H1 (cell line): ENCODE measurements around the gene GPR45. TPM values are rescaled to one million over a fixed set of nuclear protein-coding genes. Genes with fewer than 3 reads are reported as not detected.

ENCODE experiments used
- CTCF ChIA-PET: fragments of 300-600 bp; sonication (Branson Sonifier 250); formaldehyde crosslinking; loops from one replicate; lab custom pipeline; 2021; ENCODE audit not compliant: partially characterized antibody; lab: Charles Lee
- POLR2A ChIA-PET: fragments of 300-600 bp; sonication (Branson Sonifier 250); formaldehyde crosslinking; loops from one replicate; lab custom pipeline; 2021; ENCODE audit warnings: inconsistent platforms; ENCODE audit not compliant: partially characterized antibody; lab: Charles Lee
- DNase-seq, 2 experiments: peaks; one replicate each; pipeline versions ENCODE4 v3.0.0 to v3.0.0-alpha.2; 2010 to 2022; ENCODE audit warnings: low spot score in 2 of 2, low read depth in 1 of 2, mixed read lengths in 1 of 2
- FAIRE-seq: peaks from 2 replicates; lab custom pipeline; 2011; peaks lifted over from hg19 to GRCh38; lab: Jason Lieb, UNC
- H2AFZ ChIP-seq: 2 replicates; pipeline ENCODE4 v1.8.1; 2012; ENCODE audit warnings: low read length, inconsistent platforms
- H2AK5ac ChIP-seq: 2 replicates; pipeline ENCODE4 v1.6.1; 2013; ENCODE audit warnings: low read depth, low read length
- H2BK120ac ChIP-seq: replicated peaks from 2 replicates; pipeline ENCODE3; 2013; ENCODE audit warnings: low read depth, low read length, inconsistent platforms
- H2BK12ac ChIP-seq: 2 replicates; pipeline ENCODE4 v1.6.1; 2013; ENCODE audit warnings: low read depth, low read length
- H2BK15ac ChIP-seq: 2 replicates; pipeline ENCODE4 v1.6.1; 2013; ENCODE audit warnings: low read length
- H2BK20ac ChIP-seq: 2 replicates; pipeline ENCODE4 v1.6.1; 2013; ENCODE audit warnings: low read length
- H2BK5ac ChIP-seq: 2 replicates; pipeline ENCODE4 v1.6.1; 2013; ENCODE audit warnings: low read depth, low read length
- H3K14ac ChIP-seq: 2 replicates; pipeline ENCODE4 v1.6.1; 2013; ENCODE audit warnings: inconsistent platforms; ENCODE audit not compliant: insufficient read length
- H3K18ac ChIP-seq: 2 replicates; pipeline ENCODE4 v1.6.1; 2013; ENCODE audit warnings: low read length; ENCODE audit errors: extremely low read depth
- H3K23ac ChIP-seq: 2 replicates; pipeline ENCODE4 v1.6.1; 2013; ENCODE audit warnings: inconsistent platforms; ENCODE audit not compliant: insufficient read length
- H3K23me2 ChIP-seq: 2 replicates; pipeline ENCODE4 v1.6.1; 2013; ENCODE audit warnings: low read depth, low read length
- H3K27ac ChIP-seq: 2 replicates; pipeline ENCODE4 v1.6.1; 2011; ENCODE audit warnings: low read depth, low read length, inconsistent platforms
- H3K27me3 ChIP-seq, 4 experiments: replicated peaks in 1 of 4; 1 replicate in 1 of 4; 2 replicates in 3 of 4; pipeline versions ENCODE4 v1.6.1 to v1.8.1; 2011 to 2013; ENCODE audit warnings: low read length in 3 of 4, mild to moderate bottlenecking in 3 of 4, inconsistent platforms in 2 of 4, mixed read lengths in 2 of 4, moderate library complexity in 1 of 4; ENCODE audit not compliant: control insufficient read depth in 3 of 4, insufficient read depth in 3 of 4; ENCODE audit errors: extremely low read depth in 1 of 4
- H3K36me3 ChIP-seq, 4 experiments: 2 replicates each; pipeline versions ENCODE4 v1.6.1 to v1.8.1; 2011 to 2013; ENCODE audit warnings: mild to moderate bottlenecking in 4 of 4, low read length in 3 of 4, moderate library complexity in 2 of 4, control low read depth in 1 of 4, inconsistent platforms in 1 of 4; ENCODE audit not compliant: insufficient read depth in 4 of 4, control insufficient read depth in 2 of 4
- H3K4ac ChIP-seq: replicated peaks from 2 replicates; pipeline ENCODE3; 2013; ENCODE audit warnings: low read length, low read depth, mixed read lengths, inconsistent platforms; ENCODE audit not compliant: insufficient read length
- H3K4me1 ChIP-seq, 4 experiments: replicated peaks in 1 of 4; 1 replicate in 1 of 4; 2 replicates in 3 of 4; pipeline versions ENCODE4 v1.6.1 to v1.8.1; 2011 to 2013; ENCODE audit warnings: low read length in 3 of 4, inconsistent platforms in 2 of 4, mixed read lengths in 1 of 4; ENCODE audit not compliant: insufficient read depth in 4 of 4, control insufficient read depth in 3 of 4
- H3K4me2 ChIP-seq, 2 experiments: 2 replicates each; pipeline versions ENCODE4 v1.6.1 to v1.8.1; 2011 to 2013; ENCODE audit warnings: low read depth in 2 of 2, low read length in 2 of 2, control low read depth in 1 of 2, inconsistent platforms in 1 of 2, mild to moderate bottlenecking in 1 of 2; ENCODE audit not compliant: insufficient read depth in 1 of 2
- H3K4me3 ChIP-seq, 4 experiments: fragments of 200-600, 300-600 bp in 1 of 4; sonication (generic), shearing (Covaris generic), sonication (Bioruptor Twin) in 1 of 4; 2 replicates each; pipeline versions ENCODE4 v1.5.1 to v1.8.1; 2011 to 2016; ENCODE audit warnings: low read length in 4 of 4, low read depth in 3 of 4, control low read depth in 2 of 4, inconsistent platforms in 2 of 4, mild to moderate bottlenecking in 2 of 4, mixed read lengths in 1 of 4, moderate library complexity in 1 of 4; ENCODE audit not compliant: insufficient read depth in 2 of 4; ENCODE audit errors: extremely low read depth in 1 of 4
- H3K56ac ChIP-seq: replicated peaks from 2 replicates; pipeline ENCODE3; 2013; ENCODE audit warnings: low read depth, mild to moderate bottlenecking, mixed read lengths, low read length, inconsistent platforms; ENCODE audit not compliant: insufficient read length
- H3K79me1 ChIP-seq: 2 replicates; pipeline ENCODE4 v1.6.1; 2013; ENCODE audit warnings: low read depth, low read length, control low read depth
- H3K79me2 ChIP-seq, 2 experiments: 2 replicates each; pipeline versions ENCODE4 v1.6.1 to v1.8.1; 2012 to 2013; ENCODE audit warnings: low read length in 2 of 2, mild to moderate bottlenecking in 2 of 2, inconsistent platforms in 1 of 2; ENCODE audit not compliant: insufficient read depth in 2 of 2, control insufficient read depth in 1 of 2
- H3K9ac ChIP-seq, 4 experiments: replicated peaks in 1 of 4; 1 replicate in 1 of 4; 2 replicates in 3 of 4; pipeline versions ENCODE4 v1.6.1 to v1.8.1; 2011 to 2013; ENCODE audit warnings: low read depth in 3 of 4, low read length in 3 of 4, control low read depth in 2 of 4, mild to moderate bottlenecking in 2 of 4, moderate library complexity in 2 of 4, inconsistent platforms in 1 of 4; ENCODE audit errors: extremely low read depth in 1 of 4
- H3K9me3 ChIP-seq, 2 experiments: 2 replicates each; pipeline versions ENCODE4 v1.6.1 to v1.8.1; 2012 to 2013; ENCODE audit warnings: mild to moderate bottlenecking in 2 of 2, moderate library complexity in 2 of 2, control low read depth in 1 of 2, inconsistent platforms in 1 of 2, low read depth in 1 of 2, low read length in 1 of 2, mixed read lengths in 1 of 2; ENCODE audit not compliant: insufficient read depth in 2 of 2
- H4K20me1 ChIP-seq, 2 experiments: replicated peaks in 1 of 2; 2 replicates each; pipeline versions ENCODE3 to v1.8.1; 2011 to 2013; ENCODE audit warnings: inconsistent platforms in 2 of 2, low read length in 2 of 2, mild to moderate bottlenecking in 1 of 2; ENCODE audit not compliant: insufficient read depth in 2 of 2, control insufficient read depth in 1 of 2
- H4K5ac ChIP-seq: 2 replicates; pipeline ENCODE4 v1.6.1; 2013; ENCODE audit warnings: low read length, low read depth, mixed read lengths, inconsistent platforms; ENCODE audit not compliant: insufficient read length
- H4K8ac ChIP-seq: 2 replicates; pipeline ENCODE4 v1.8.0; 2013; ENCODE audit warnings: mild to moderate bottlenecking, moderate library complexity, low read length, inconsistent platforms; ENCODE audit not compliant: insufficient read depth; ENCODE audit errors: extremely low read depth
- H4K91ac ChIP-seq: replicated peaks from 2 replicates; pipeline ENCODE3; 2013; ENCODE audit warnings: low read length, mixed read lengths, inconsistent platforms; ENCODE audit not compliant: insufficient read length
- POLR2A ChIP-seq, 2 experiments: IDR thresholded peaks; 1 replicate in 1 of 2; 2 replicates in 1 of 2; pipeline ENCODE4 v1.6.1; 2011; ENCODE audit warnings: low read depth in 2 of 2, low read length in 2 of 2, mild to moderate bottlenecking in 2 of 2; ENCODE audit errors: control extremely low read depth in 1 of 2
- SRF ChIP-seq: IDR thresholded peaks from 2 replicates; pipeline ENCODE4 v1.6.1; 2011; ENCODE audit warnings: mild to moderate bottlenecking, low read depth, low read length, moderate library complexity
- WGBS, 2 experiments: shearing (Covaris generic) in 1 of 2; methylation state at CpG; one replicate each; pipeline versions ENCODE4 v1.1.6 to v1.1.7; 2013 to 2015; ENCODE audit warnings: low lambda C conversion rate in 2 of 2, mixed read lengths in 2 of 2, inconsistent platforms in 1 of 2, low coverage in 1 of 2, missing lambda C conversion rate in 1 of 2; ENCODE audit not compliant: insufficient replicate concordance in 2 of 2, insufficient coverage in 1 of 2, insufficient read length in 1 of 2; ENCODE audit errors: extremely low coverage in 1 of 2, missing lambda C conversion rate in 1 of 2; 5-methylcytosine and 5-hydroxymethylcytosine counted together
- polyA plus RNA-seq, 7 experiments: library from polyadenylated mRNA; depleted of rRNA in 3 of 7; stranded (reverse) in 5 of 7; unstranded in 2 of 7; fragments of >200 nt in 5 of 7; fragments of 200-250 nt in 2 of 7; gene quantifications; 1 replicate in 5 of 7; 2 replicates in 1 of 7; 4 replicates in 1 of 7; pipeline versions ENCODE4 v1.2.1 to v1.2.3, GENCODE V29; 2011 to 2013; ENCODE audit warnings: missing spikeins in 2 of 7, mixed read lengths in 2 of 7
- total RNA-seq: library from RNA; stranded (reverse); fragmentation: NEBNext Ultra II Directional; extraction: Animal tissue kit (Norgen Biotek cat#: 25700); gene quantifications from 2 replicates; pipeline ENCODE4 v1.2.1, GENCODE V29; 2021

GPR45 gene
- total and polyA plus RNA-seq, 2 of the 8 experiments (the other 6 are each of a cell fraction or from before 2014, with no cell fraction given): 0.21 TPM; not detected in 1

DNA sequence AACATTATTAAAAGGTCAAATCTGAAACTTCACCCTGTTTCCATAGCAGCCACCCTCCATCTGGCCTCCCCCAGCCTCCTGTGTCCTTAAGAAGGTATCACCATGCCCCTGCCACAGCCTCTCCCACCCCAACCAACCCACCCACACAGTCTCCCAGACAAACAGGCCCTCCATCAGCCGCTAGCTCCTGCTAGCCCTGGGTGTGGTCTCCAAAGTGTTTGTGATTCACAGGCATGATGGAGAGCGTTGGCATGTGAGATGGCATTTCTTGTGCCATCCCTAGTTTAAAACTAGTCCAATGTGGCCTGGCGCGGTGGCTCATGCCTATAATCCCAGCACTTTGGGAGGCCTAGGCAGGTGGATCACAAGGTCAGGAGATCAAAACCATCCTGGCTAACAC is 44.9 kb upstream of the GPR45 start:
- Histone ChIP-seq H3K56ac (no peak overlapping the region), H3K27me3 (no peaks in the 10 kb centered on the region), H2AK5ac (no peak overlapping the region), H4K91ac (no peak overlapping the region), H4K20me1 (no peaks in the 10 kb centered on the region), H4K5ac (no peak overlapping the region), H3K4ac (no peak overlapping the region), H3K23ac (no peak overlapping the region), H2BK12ac (no peak overlapping the region), H2BK15ac (no peak overlapping the region), H3K4me2 (no peak overlapping the region), H3K4me1 (no peaks in the 10 kb centered on the region), H2BK20ac (no peak overlapping the region), H2BK5ac (no peak overlapping the region), H3K9me3 (no peaks in the 10 kb centered on the region), H3K14ac (no peak overlapping the region), H3K79me1 (no peaks in the 10 kb centered on the region), H3K23me2 (no peaks in the 10 kb centered on the region), H3K18ac (no peak overlapping the region), H4K8ac (no peak overlapping the region), H3K79me2 (no peaks in the 10 kb centered on the region), H2BK120ac (no peak overlapping the region), H3K36me3 (no peaks in the 10 kb centered on the region), H3K27ac (no peak overlapping the region), H2AFZ (no peak overlapping the region), H3K9ac (no peak overlapping the region), H3K4me3 (no peak overlapping the region)
- DNase-seq (no peak), FAIRE-seq (no peak)
- ChIA-PET POLR2A (no interaction called here), CTCF (interaction anchor here (0.8 to 1.6 kb wide), 2 partner anchors 77 to 82 kb away, joined by 3 read pairs; no protein-coding TSS in a partner anchor)
- TF ChIP-seq POLR2A (IDR thresholded peaks at IDR 0.05; ENCODE audit: control extremely low read depth in 1 of 2, low read depth in 2 of 2, low read length in 2 of 2) (no peak), SRF (no peak)
- WGBS, 2 experiments: 92% methylated on average over 4 of the region's 4 CpGs; no CpG with 5 or more reads in 1 of the 2 experiments
